HepG2 (cell line): ENCODE data around the gene CPLX3. TPM values are rescaled to one million over a fixed set of nuclear protein-coding genes. Genes with fewer than 3 reads are reported as not detected.
A peak's percentile ranks its signal among the peaks of the same experiment; 100 is the strongest.

Experiments used
- ATAC-seq: fragments of 200-7000 bp; cut with Tn5 transposase; 3 replicates; pipeline ENCODE4 v1.9.1; 2020; ENCODE audit warnings: mild to moderate bottlenecking, moderate library complexity
- BruUV-seq: library from RNA; stranded (reverse); fragments of 400-500 nt; replicated peaks from 2 replicates; lab custom pipeline; 2021; lab: Mats Ljungman, UMichigan
- CTCF ChIA-PET: fragments of 300-600 bp; formaldehyde crosslinking; extraction: SDS; loops from one replicate; lab custom pipeline; 2021; ENCODE audit warnings: low total read pairs, inconsistent platforms, low intra/inter-chr PET ratio; lab: Yijun Ruan, JAX
- POLR2A ChIA-PET: fragments of 350-600 bp; sonication (Branson Sonifier 250); formaldehyde crosslinking; loops from one replicate; lab custom pipeline; 2020; ENCODE audit warnings: antibody characterized with exemption, inconsistent platforms; lab: Yijun Ruan, JAX
- DNase-seq: peaks from one replicate; pipeline ENCODE4 v3.0.0-alpha.2; 2015; ENCODE audit warnings: low spot score
- FAIRE-seq: peaks from 3 replicates; lab custom pipeline; 2011; peaks lifted over from hg19 to GRCh38; lab: Jason Lieb, UNC
- H2AFZ ChIP-seq: one replicate; pipeline ENCODE4 v1.6.1; 2011; ENCODE audit warnings: low read length, inconsistent platforms
- H3K27ac ChIP-seq: fragments of 300-600 bp; 3 replicates; pipeline ENCODE4 v1.8.0; 2011; ENCODE audit warnings: mixed run types, mild to moderate bottlenecking, mixed read lengths, low read length, inconsistent platforms; ENCODE audit not compliant: insufficient read depth; ENCODE audit errors: extremely low read length
- H3K27me3 ChIP-seq, 2 experiments: fragments of 200-600 bp in 1 of 2; 2 replicates in 1 of 2; 3 replicates in 1 of 2; pipeline versions ENCODE4 v1.6.0 to v1.8.0; 2011; ENCODE audit warnings: low read length in 2 of 2, mild to moderate bottlenecking in 2 of 2, moderate library complexity in 2 of 2, inconsistent platforms in 1 of 2; ENCODE audit not compliant: insufficient read depth in 2 of 2, control insufficient read depth in 1 of 2
- H3K36me3 ChIP-seq, 2 experiments: fragments of 200-600 bp in 1 of 2; replicated peaks in 1 of 2; 2 replicates in 1 of 2; 3 replicates in 1 of 2; pipeline versions ENCODE4 v1.5.1 to v1.8.0; 2011; ENCODE audit warnings: low read length in 2 of 2, inconsistent platforms in 1 of 2; ENCODE audit not compliant: insufficient read depth in 2 of 2, control insufficient read depth in 1 of 2
- H3K4me1 ChIP-seq: 2 replicates; pipeline ENCODE4 v1.5.1; 2012; ENCODE audit warnings: low read length, inconsistent platforms; ENCODE audit not compliant: insufficient read depth
- H3K4me2 ChIP-seq: 2 replicates; pipeline ENCODE4 v1.6.0; 2011; ENCODE audit warnings: low read depth, low read length, inconsistent platforms
- H3K4me3 ChIP-seq, 3 experiments: fragments of 200-600 bp in 1 of 3; sonication (generic), shearing (Covaris generic) in 1 of 3; replicated peaks in 1 of 3; 2 replicates each; pipeline ENCODE4 v1.5.1; 2011 to 2016; ENCODE audit warnings: low read length in 3 of 3, inconsistent platforms in 2 of 3, low read depth in 2 of 3, mild to moderate bottlenecking in 2 of 3, control low read depth in 1 of 3, mixed read lengths in 1 of 3; ENCODE audit not compliant: insufficient read depth in 1 of 3
- H3K79me2 ChIP-seq: one replicate; pipeline ENCODE4 v1.6.1; 2011; ENCODE audit warnings: low read length, inconsistent platforms; ENCODE audit not compliant: insufficient read depth
- H3K9ac ChIP-seq: 2 replicates; pipeline ENCODE4 v1.6.0; 2011; ENCODE audit warnings: mild to moderate bottlenecking, low read depth, low read length, inconsistent platforms; ENCODE audit not compliant: insufficient read depth
- H3K9me3 ChIP-seq: 2 replicates; pipeline ENCODE4 v1.5.1; 2012; ENCODE audit warnings: mild to moderate bottlenecking, low read length
- H4K20me1 ChIP-seq: 2 replicates; pipeline ENCODE4 v1.6.0; 2011; ENCODE audit warnings: inconsistent platforms, mild to moderate bottlenecking, low read length, moderate library complexity; ENCODE audit not compliant: insufficient read depth
- CENPT ChIP-seq: sonication (generic); formaldehyde crosslinking; IDR thresholded peaks from 2 replicates; pipeline ENCODE4 v1.8.0; 2022; ENCODE audit warnings: low read depth, mild to moderate bottlenecking, moderate library complexity, missing genetic modification reagents
- DMTF1 ChIP-seq: sonication (generic); formaldehyde crosslinking; IDR thresholded peaks from 2 replicates; pipeline ENCODE4 v1.4.0; 2020; ENCODE audit warnings: mild to moderate bottlenecking, missing genetic modification reagents
- DNMT3B ChIP-seq: conservative IDR thresholded peaks from 2 replicates; pipeline ENCODE4 v1.6.1; 2016; ENCODE audit warnings: missing biosample characterization, control low read depth
- DR1 ChIP-seq: sonication (generic); formaldehyde crosslinking; IDR thresholded peaks from 2 replicates; pipeline ENCODE4 v1.8.0; 2021; ENCODE audit warnings: mild to moderate bottlenecking, missing genetic modification reagents, inconsistent platforms
- ELF3 ChIP-seq: IDR thresholded peaks from 2 replicates; pipeline ENCODE4 v1.6.1; 2016; ENCODE audit warnings: missing genetic modification reagents, missing compliant biosample characterization
- FOXM1 ChIP-seq: sonication (generic); formaldehyde crosslinking; IDR thresholded peaks from 2 replicates; pipeline ENCODE4 v1.5.0; 2020; ENCODE audit warnings: missing genetic modification reagents
- HOXA3 ChIP-seq: sonication (generic); formaldehyde crosslinking; IDR thresholded peaks from 2 replicates; pipeline ENCODE4 v1.5.0; 2020; ENCODE audit warnings: missing genetic modification reagents
- HOXD1 ChIP-seq: sonication (generic); formaldehyde crosslinking; IDR thresholded peaks from 2 replicates; pipeline ENCODE4 v1.5.0; 2020; ENCODE audit warnings: missing genetic modification reagents
- RBM39 ChIP-seq: fragments of 200-400 bp; formaldehyde crosslinking; IDR thresholded peaks from one replicate; pipeline ENCODE4 v1.6.1; 2018; ENCODE audit warnings: antibody characterized with exemption, mild to moderate bottlenecking, low read depth, low read length; ENCODE audit not compliant: poor library complexity, severe bottlenecking
- ZNF44 ChIP-seq: sonication (generic); formaldehyde crosslinking; IDR thresholded peaks from 2 replicates; pipeline ENCODE4 v1.5.1; 2020; ENCODE audit warnings: mild to moderate bottlenecking, missing genetic modification reagents
- ZNF576 ChIP-seq: sonication (generic); formaldehyde crosslinking; IDR thresholded peaks from 2 replicates; pipeline ENCODE4 v1.4.0; 2020; ENCODE audit warnings: mild to moderate bottlenecking, missing genetic modification reagents
- ZNF770 ChIP-seq: sonication (generic); formaldehyde crosslinking; IDR thresholded peaks from 2 replicates; pipeline ENCODE4 v1.5.0; 2020; ENCODE audit warnings: mild to moderate bottlenecking, missing genetic modification reagents
- ZNF780A ChIP-seq: sonication (generic); formaldehyde crosslinking; IDR thresholded peaks from 2 replicates; pipeline ENCODE4 v1.8.0; 2022; ENCODE audit warnings: mild to moderate bottlenecking, missing genetic modification reagents, moderate library complexity
- WGBS: methylation state at CpG from one replicate; pipeline ENCODE4 v1.1.6; 2017; ENCODE audit warnings: low lambda C conversion rate; 5-methylcytosine and 5-hydroxymethylcytosine counted together
- in situ Hi-C: cut with HindIII; loops from 2 replicates; pipeline ENCODE4 v1.10.0; 2017; ENCODE audit warnings: low pct_unique_long_range_greater_than_20kb; ENCODE audit not compliant: extremely low pct_ligation_motif_present
- intact Hi-C: fragments of 100-400 bp; cut with micrococcal nuclease; formaldehyde crosslinking; loops from one replicate; pipeline ENCODE4 v1.10.0; 2022; ENCODE audit not compliant: unreplicated experiment
- polyA plus RNA-seq, 8 experiments: library from polyadenylated mRNA; depleted of rRNA in 3 of 8; stranded (reverse) in 7 of 8; unstranded in 1 of 8; fragments of >200 nt; fragmentation: Illumina TruSeq in 4 of 8; extraction: Trizol in 4 of 8; gene quantifications; 2 replicates each; pipeline versions ENCODE4 v1.2.1 to v1.2.3, GENCODE V29; 2011 to 2016; ENCODE audit warnings: low read depth in 4 of 8, missing spikeins in 1 of 8, mixed read lengths in 1 of 8; ENCODE audit not compliant: insufficient read depth in 1 of 8
- total RNA-seq, 5 experiments: library from RNA; depleted of rRNA; stranded (reverse); fragments of >200 nt; fragmentation: Illumina TruSeq; extraction: Trizol; gene quantifications; 2 replicates each; pipeline ENCODE4 v1.2.3, GENCODE V29; 2016; ENCODE audit warnings: low read depth in 1 of 5

CPLX3 gene
- total and polyA plus RNA-seq, 2 of the 13 experiments (the other 11 are each of a cell fraction or from before 2014, with no cell fraction given), result not detected

GRCh38 chr15:74863239-74864056 is 37.0 kb downstream of the CPLX3 start:
- FAIRE-seq (no peak), DNase-seq (no peak), ATAC-seq (no peak)
- Histone ChIP-seq H3K27me3 (no peaks in the 10 kb centered on the region), H3K4me2 (no peak overlapping the region), H3K4me1 (peaks cover 43% of the 10 kb centered on the region), H3K4me3 (no peak overlapping the region), H2AFZ (no peak overlapping the region), H3K27ac (peak overlapping the region; percentile 13), H3K79me2 (peaks cover 36% of the 10 kb centered on the region), H3K9me3 (no peaks in the 10 kb centered on the region), H3K9ac (no peak overlapping the region), H3K36me3 (peaks cover 0 to 2% of the 10 kb centered on the region in 2 experiments; a peak in 3 of 5 replicates), H4K20me1 (peaks cover 10% of the 10 kb centered on the region)
- in situ Hi-C loops (no loop called here), intact Hi-C loops (no loop called here)
- no TSS peak for BruUV-seq
- 85% methylated on average over 11 of the region's 11 CpGs for WGBS
- POLR2A ChIA-PET, result no interaction called here
- no peak for TF ChIP-seq ZNF44
- peak; percentile 71; the same call in 1 of the 2 replicates for TF ChIP-seq ZNF770 (CRISPR knock-in tag)
- no peak for TF ChIP-seq HOXD1 (CRISPR knock-in tag)
- CTCF ChIA-PET, result no interaction called here

- Histone ChIP-seq H3K36me3 (peaks cover 0 to 2% of the 10 kb centered on the region in 2 experiments; a peak in 4 of 5 replicates), H3K79me2 (peaks cover 43% of the 10 kb centered on the region), H2AFZ (no peak overlapping the region), H3K9me3 (no peaks in the 10 kb centered on the region), H4K20me1 (peaks cover 10% of the 10 kb centered on the region), H3K4me2 (no peak overlapping the region), H3K9ac (no peak overlapping the region), H3K27ac (no peak overlapping the region), H3K4me3 (no peak overlapping the region), H3K27me3 (no peaks in the 10 kb centered on the region), H3K4me1 (peaks cover 50% of the 10 kb centered on the region)
- WGBS, result 81% methylated on average over 6 of the region's 6 CpGs
- no peak for ATAC-seq
- ChIA-PET POLR2A (no interaction called here), CTCF (no interaction called here)
- intact Hi-C loops (no loop called here), in situ Hi-C loops (no loop called here)
- no peak for DNase-seq
- no peak for FAIRE-seq
- no TSS peak for BruUV-seq
- TF ChIP-seq ZNF576 (no peak), ELF3 (CRISPR knock-in tag) (no peak), FOXM1 (CRISPR knock-in tag) (no peak), HOXA3 (no peak), DR1 (no peak), DNMT3B (CRISPR knock-in tag) (no peak), ZNF780A (CRISPR knock-in tag) (no peak), CENPT (CRISPR knock-in tag) (no peak), RBM39 (no peak), DMTF1 (CRISPR knock-in tag) (no peak)
Observed at GRCh38 chr15:74864296-74864695, 37.9 kb downstream of the CPLX3 start.
